ENCODE data around the gene TMEM263. TPM values are rescaled to one million over a fixed set of nuclear protein-coding genes. Genes with fewer than 3 reads are reported as not detected.

Gene TMEM263
- total RNA-seq, 1 experiment from 2014 or later: 31.3 TPM

DNA sequence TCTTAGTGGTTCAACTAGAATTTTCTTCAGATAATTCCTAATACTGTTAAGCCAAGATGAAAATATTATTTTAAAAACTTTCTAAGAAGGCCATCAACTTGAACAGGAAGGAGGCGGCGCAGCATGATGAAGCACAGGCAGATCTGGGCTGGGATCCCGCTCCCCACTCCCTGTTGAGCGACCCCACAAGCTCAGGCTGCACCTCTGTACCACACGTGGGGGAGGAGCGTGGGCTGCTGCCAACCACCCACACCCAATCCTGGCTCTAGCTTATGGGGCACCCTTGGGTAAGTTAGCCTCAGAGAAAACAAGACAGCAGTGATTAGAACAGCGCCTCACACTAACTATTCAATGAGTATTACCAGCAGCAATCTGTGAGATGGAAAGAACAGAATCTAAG, 25.2 kb downstream of the TMEM263 start:
- Histone ChIP-seq H3K9me3 (ENCODE audit: control insufficient read depth in 1 of 2, insufficient read depth in 1 of 2, low read depth in 1 of 2, low read length in 2 of 2) (no peaks in the 10 kb centered on the region), H3K27me3 (ENCODE audit: insufficient read depth, low read length) (no peaks in the 10 kb centered on the region), H2AFZ (ENCODE audit: low read depth, low read length, poor library complexity, severe bottlenecking) (no peak overlapping the region), H3K27ac (ENCODE audit: low read depth, low read length) (no peak overlapping the region), H3K4me2 (ENCODE audit: low read length) (no peak overlapping the region), H3K4me1 (ENCODE audit: control insufficient read depth in 1 of 2, insufficient read depth in 2 of 2, low read length in 2 of 2) (peaks cover 4 to 7% of the 10 kb centered on the region in 2 experiments; a peak in 2 of 4 replicates), H4K20me1 (ENCODE audit: insufficient read depth) (no peaks in the 10 kb centered on the region), H3K9ac (ENCODE audit: low read length) (no peak overlapping the region), H3K4me3 (replicated peaks in 1 of 2; ENCODE audit: low read depth in 1 of 2, low read length in 2 of 2) (no peak overlapping the region), H3K79me2 (ENCODE audit: insufficient read depth, low read length) (peaks cover 2% of the 10 kb centered on the region; the same call in 1 of the 2 replicates), H3K36me3 (ENCODE audit: control insufficient read depth in 1 of 2, insufficient read depth in 2 of 2, low read length in 2 of 2) (peaks cover 0 to 5% of the 10 kb centered on the region in 2 experiments; a peak in 1 of 4 replicates), H3K9me2 (ENCODE audit: insufficient read depth) (no peaks in the 10 kb centered on the region)
- ChIA-PET CTCF (no interaction called here), RAD21 (ENCODE audit: low non-redundant PET in 1 of 2, low total read pairs in 2 of 2, uncharacterized antibody in 2 of 2, unreplicated experiment in 2 of 2) (no interaction called here), POLR2A (no interaction called here)
- TF ChIP-seq, protein P1, sequence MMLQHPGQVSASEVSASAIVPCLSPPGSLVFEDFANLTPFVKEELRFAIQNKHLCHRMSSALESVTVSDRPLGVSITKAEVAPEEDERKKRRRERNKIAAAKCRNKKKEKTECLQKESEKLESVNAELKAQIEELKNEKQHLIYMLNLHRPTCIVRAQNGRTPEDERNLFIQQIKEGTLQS (IDR thresholded peaks at IDR 0.05): no peak
- TF ChIP-seq SIN3A (IDR thresholded peaks at IDR 0.05; ENCODE audit: low read depth): no peak
- no peak for TF ChIP-seq YY1 (IDR thresholded peaks at IDR 0.05; ENCODE audit: extremely low read depth, insufficient replicate concordance, low read depth, low read length)
- TF ChIP-seq CEBPB (IDR thresholded peaks at IDR 0.05; ENCODE audit: low read depth): no peak
- no peak for TF ChIP-seq EZH2 (IDR thresholded peaks at IDR 0.05)
- TF ChIP-seq CBX3 (IDR thresholded peaks at IDR 0.05; ENCODE audit: low read depth): no peak
- TF ChIP-seq ELF1 (IDR thresholded peaks at IDR 0.05; ENCODE audit: borderline replicate concordance, low read depth): no peak
- intact Hi-C loops (cut with micrococcal nuclease): no loop called here
- BruUV-seq (replicated peaks): no TSS peak
- ATAC-seq (no peak), DNase-seq (ENCODE audit: low read depth, low spot score) (no peak)

DNA sequence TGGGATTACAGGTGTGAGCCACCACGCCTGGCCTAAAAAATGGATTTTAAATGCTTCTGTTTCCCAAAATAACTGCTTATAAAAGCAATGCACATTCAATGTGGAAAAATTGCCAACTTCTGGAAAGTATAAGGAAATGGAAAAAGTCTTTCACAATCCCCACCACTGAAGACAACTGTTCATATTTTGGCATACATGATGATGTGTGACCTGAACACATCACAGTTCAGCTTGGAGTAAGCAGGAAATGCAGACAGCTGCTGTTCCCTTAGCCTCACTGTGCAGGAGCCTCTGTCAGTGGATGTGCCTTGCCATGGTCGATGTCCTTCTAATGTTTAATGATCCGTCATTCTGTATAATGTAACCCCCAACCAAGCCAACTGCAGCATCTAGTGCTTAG, 26.1 kb downstream of the TMEM263 start:
- peaks cover 6% of the 10 kb centered on the region; the same call in 1 of the 2 replicates for H3K79me2 ChIP-seq (ENCODE audit: insufficient read depth, low read length)
- no peaks in the 10 kb centered on the region for H3K27me3 ChIP-seq (ENCODE audit: insufficient read depth, low read length)
- no peak for DNase-seq (ENCODE audit: low read depth, low spot score)
- H3K9me2 ChIP-seq (ENCODE audit: insufficient read depth): no peaks in the 10 kb centered on the region
- no peak overlapping the region for H3K4me2 ChIP-seq (ENCODE audit: low read length)
- BruUV-seq (replicated peaks): no TSS peak
- H3K36me3 ChIP-seq (ENCODE audit: control insufficient read depth in 1 of 2, insufficient read depth in 2 of 2, low read length in 2 of 2): peaks cover 0 to 5% of the 10 kb centered on the region in 2 experiments; a peak in 1 of 4 replicates
- ChIA-PET CTCF (no interaction called here), RAD21 (ENCODE audit: low non-redundant PET in 1 of 2, low total read pairs in 2 of 2, uncharacterized antibody in 2 of 2, unreplicated experiment in 2 of 2) (no interaction called here), POLR2A (no interaction called here)
- no peak overlapping the region for H3K4me3 ChIP-seq (replicated peaks in 1 of 2; ENCODE audit: low read depth in 1 of 2, low read length in 2 of 2)
- H3K4me1 ChIP-seq (ENCODE audit: control insufficient read depth in 1 of 2, insufficient read depth in 2 of 2, low read length in 2 of 2): peaks cover 4 to 7% of the 10 kb centered on the region in 2 experiments; a peak in 2 of 4 replicates
- H2AFZ ChIP-seq (ENCODE audit: low read depth, low read length, poor library complexity, severe bottlenecking): no peak overlapping the region
- no peak for ATAC-seq
- TF ChIP-seq JUND (IDR thresholded peaks at IDR 0.05) (no peak), EGR1 (IDR thresholded peaks at IDR 0.05; ENCODE audit: low read depth) (no peak), SP1 (IDR thresholded peaks at IDR 0.05; ENCODE audit: low read depth) (no peak)
- TF ChIP-seq, protein P2, sequence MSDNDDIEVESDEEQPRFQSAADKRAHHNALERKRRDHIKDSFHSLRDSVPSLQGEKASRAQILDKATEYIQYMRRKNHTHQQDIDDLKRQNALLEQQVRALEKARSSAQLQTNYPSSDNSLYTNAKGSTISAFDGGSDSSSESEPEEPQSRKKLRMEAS (IDR thresholded peaks at IDR 0.05): no peak
- H3K27ac ChIP-seq (ENCODE audit: low read depth, low read length): no peak overlapping the region
- H4K20me1 ChIP-seq (ENCODE audit: insufficient read depth): no peaks in the 10 kb centered on the region
- no peak overlapping the region for H3K9ac ChIP-seq (ENCODE audit: low read length)
- intact Hi-C loops (cut with micrococcal nuclease): no loop called here
- no peaks in the 10 kb centered on the region for H3K9me3 ChIP-seq (ENCODE audit: control insufficient read depth in 1 of 2, insufficient read depth in 1 of 2, low read depth in 1 of 2, low read length in 2 of 2)
